ENCODE results near the gene PTPRR.

DNA sequence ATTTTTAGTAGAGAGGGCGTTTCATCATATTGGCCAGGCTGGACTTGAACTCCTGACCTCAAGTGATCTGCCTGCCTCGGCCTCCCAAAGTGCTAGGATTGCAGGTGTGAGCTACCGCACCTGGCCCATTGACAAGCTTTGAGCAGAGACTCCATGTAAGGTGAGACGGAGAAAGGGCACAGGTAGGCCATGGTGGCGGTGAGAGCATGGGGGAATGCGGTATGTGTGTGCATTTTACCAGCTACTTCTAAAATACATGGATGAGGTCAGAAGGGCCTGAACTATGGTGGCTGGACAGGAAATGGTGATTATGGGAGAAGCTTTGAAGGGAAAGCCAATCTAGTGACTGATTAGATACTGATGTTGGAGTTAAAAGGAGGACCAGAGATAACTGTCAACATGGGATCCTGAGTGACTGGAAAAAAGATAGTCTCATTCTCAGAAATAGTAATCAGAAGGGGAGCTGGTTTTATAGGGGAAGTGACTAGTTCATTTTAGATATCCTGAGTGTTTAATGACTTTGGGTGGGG is 261.4 kb downstream of the PTPRR start:
- TF ChIP-seq POLR2A (IDR thresholded peaks at IDR 0.05) = no peak
- TF ChIP-seq, protein P1, sequence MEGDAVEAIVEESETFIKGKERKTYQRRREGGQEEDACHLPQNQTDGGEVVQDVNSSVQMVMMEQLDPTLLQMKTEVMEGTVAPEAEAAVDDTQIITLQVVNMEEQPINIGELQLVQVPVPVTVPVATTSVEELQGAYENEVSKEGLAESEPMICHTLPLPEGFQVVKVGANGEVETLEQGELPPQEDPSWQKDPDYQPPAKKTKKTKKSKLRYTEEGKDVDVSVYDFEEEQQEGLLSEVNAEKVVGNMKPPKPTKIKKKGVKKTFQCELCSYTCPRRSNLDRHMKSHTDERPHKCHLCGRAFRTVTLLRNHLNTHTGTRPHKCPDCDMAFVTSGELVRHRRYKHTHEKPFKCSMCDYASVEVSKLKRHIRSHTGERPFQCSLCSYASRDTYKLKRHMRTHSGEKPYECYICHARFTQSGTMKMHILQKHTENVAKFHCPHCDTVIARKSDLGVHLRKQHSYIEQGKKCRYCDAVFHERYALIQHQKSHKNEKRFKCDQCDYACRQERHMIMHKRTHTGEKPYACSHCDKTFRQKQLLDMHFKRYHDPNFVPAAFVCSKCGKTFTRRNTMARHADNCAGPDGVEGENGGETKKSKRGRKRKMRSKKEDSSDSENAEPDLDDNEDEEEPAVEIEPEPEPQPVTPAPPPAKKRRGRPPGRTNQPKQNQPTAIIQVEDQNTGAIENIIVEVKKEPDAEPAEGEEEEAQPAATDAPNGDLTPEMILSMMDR (IDR thresholded peaks at IDR 0.05) = no peak
